K562 (cell line): ENCODE measurements around the gene CD248. TPM values are rescaled to one million over a fixed set of nuclear protein-coding genes. Genes with fewer than 3 reads are reported as not detected.
A peak's percentile ranks its signal among the peaks of the same experiment; 100 is the strongest.

Experiments
- ATAC-seq: fragments of 200-7000 bp; cut with Tn5 transposase; 3 replicates; pipeline ENCODE4 v1.9.1; 2020; ENCODE audit warnings: moderate library complexity
- BruUV-seq: library from RNA; stranded (reverse); fragments of 400-500 nt; replicated peaks from 2 replicates; lab custom pipeline; 2021; lab: Mats Ljungman, UMichigan
- CTCF ChIA-PET: fragments of 300-600 bp; formaldehyde crosslinking; extraction: SDS; loops from one replicate; lab custom pipeline; 2021; ENCODE audit warnings: low intra/inter-chr PET ratio; lab: Yijun Ruan, JAX
- POLR2A ChIA-PET: fragments of 300-600, 350-650 bp; sonication (Branson Sonifier 250); formaldehyde crosslinking; extraction: SDS; loops from one replicate; lab custom pipeline; 2021; ENCODE audit warnings: antibody characterized with exemption, inconsistent platforms; lab: Yijun Ruan, JAX
- DNase-seq, 4 experiments: peaks; one replicate each; pipeline versions ENCODE4 v3.0.0 to v3.0.0-alpha.2; 2011 to 2018; ENCODE audit warnings: low spot score in 3 of 4, mixed read lengths in 3 of 4; ENCODE audit errors: extremely low read depth in 1 of 4
- FAIRE-seq: peaks from 2 replicates; lab custom pipeline; 2011; peaks lifted over from hg19 to GRCh38; lab: Jason Lieb, UNC
- H2AFZ ChIP-seq: 2 replicates; pipeline ENCODE4 v1.6.0; 2011; ENCODE audit warnings: low read depth, low read length, control low read depth, inconsistent platforms
- H3K27ac ChIP-seq: fragments of 200-600 bp; 3 replicates; pipeline ENCODE4 v1.8.0; 2011; ENCODE audit warnings: low read depth, mild to moderate bottlenecking, control low read depth, inconsistent platforms, low read length, moderate library complexity, mixed read lengths; ENCODE audit errors: extremely low read depth
- H3K27me3 ChIP-seq, 2 experiments: fragments of 300-600 bp in 1 of 2; 2 replicates in 1 of 2; 3 replicates in 1 of 2; pipeline versions ENCODE4 v1.6.0 to v1.8.0; 2011; ENCODE audit warnings: inconsistent platforms in 2 of 2, low read length in 2 of 2, mild to moderate bottlenecking in 1 of 2, mixed read lengths in 1 of 2, moderate library complexity in 1 of 2; ENCODE audit not compliant: control insufficient read depth in 2 of 2, insufficient read depth in 2 of 2
- H3K36me3 ChIP-seq: fragments of 300-600 bp; 3 replicates; pipeline ENCODE4 v1.8.0; 2011; ENCODE audit warnings: mild to moderate bottlenecking, low read length, inconsistent platforms; ENCODE audit not compliant: control insufficient read depth, insufficient read depth
- H3K4me1 ChIP-seq, 2 experiments: fragments of 200-600 bp in 1 of 2; replicated peaks in 1 of 2; 2 replicates in 1 of 2; 3 replicates in 1 of 2; pipeline versions ENCODE4 v1.5.1 to v1.8.0; 2011; ENCODE audit warnings: inconsistent platforms in 2 of 2, low read length in 2 of 2, mild to moderate bottlenecking in 1 of 2, mixed read lengths in 1 of 2, moderate library complexity in 1 of 2; ENCODE audit not compliant: control insufficient read depth in 2 of 2, insufficient read depth in 2 of 2
- H3K4me2 ChIP-seq: 2 replicates; pipeline ENCODE4 v1.6.1; 2011; ENCODE audit warnings: low read length, control low read depth, inconsistent platforms, mixed read lengths; ENCODE audit not compliant: insufficient read depth
- H3K4me3 ChIP-seq: fragments of 200-600 bp; sonication (generic), shearing (Covaris generic); 2 replicates; pipeline ENCODE4 v1.5.1; 2016; ENCODE audit warnings: control low read depth, inconsistent platforms
- H3K79me2 ChIP-seq: fragments of 200-600 bp; 3 replicates; pipeline ENCODE4 v1.8.0; 2011; ENCODE audit warnings: low read length, inconsistent platforms; ENCODE audit not compliant: control insufficient read depth, insufficient read depth
- H3K9ac ChIP-seq, 2 experiments: 2 replicates each; pipeline versions ENCODE4 v1.6.0 to v1.6.1; 2011; ENCODE audit warnings: low read depth in 2 of 2, low read length in 2 of 2, control low read depth in 1 of 2, inconsistent platforms in 1 of 2, mild to moderate bottlenecking in 1 of 2, mixed read lengths in 1 of 2; ENCODE audit not compliant: insufficient read depth in 1 of 2
- H3K9me1 ChIP-seq: one replicate; pipeline ENCODE4 v1.6.0; 2011; ENCODE audit warnings: inconsistent platforms, mild to moderate bottlenecking, low read length, moderate library complexity; ENCODE audit not compliant: control insufficient read depth, insufficient read depth
- H3K9me3 ChIP-seq: replicated peaks from 2 replicates; pipeline ENCODE4 v1.5.1; 2011; ENCODE audit warnings: low read depth, low read length, inconsistent platforms; ENCODE audit not compliant: control insufficient read depth, insufficient read depth
- H4K20me1 ChIP-seq: replicated peaks from 2 replicates; pipeline ENCODE4 v1.6.1; 2011; ENCODE audit warnings: low read length, inconsistent platforms, mixed read lengths; ENCODE audit not compliant: control insufficient read depth, insufficient read depth
- ARID1B ChIP-seq: fragments of 450-650 bp; IDR thresholded peaks from 2 replicates; pipeline ENCODE4 v1.6.1; 2016; ENCODE audit warnings: antibody characterized with exemption, mild to moderate bottlenecking, inconsistent platforms
- CHD1 ChIP-seq: fragments of 200-600 bp; sonication (generic); IDR thresholded peaks from one replicate; pipeline ENCODE4 v1.6.1; 2012; ENCODE audit warnings: mild to moderate bottlenecking, moderate library complexity, low read length, inconsistent platforms
- CTBP1 ChIP-seq: fragments of 450-650 bp; IDR thresholded peaks from 2 replicates; pipeline ENCODE4 v1.6.1; 2016; ENCODE audit warnings: borderline replicate concordance
- HDAC1 ChIP-seq, 2 experiments: fragments of 450-650 bp; IDR thresholded peaks; 2 replicates each; pipeline ENCODE4 v1.6.1; 2016 to 2017; ENCODE audit warnings: inconsistent platforms in 1 of 2, mild to moderate bottlenecking in 1 of 2, moderate library complexity in 1 of 2
- HMG20A ChIP-seq: fragments of 450-650 bp; formaldehyde crosslinking; conservative IDR thresholded peaks from 2 replicates; pipeline ENCODE4 v1.4.0; 2020; ENCODE audit warnings: mild to moderate bottlenecking, mixed read lengths
- MYNN ChIP-seq, 2 experiments: sonication (generic); formaldehyde crosslinking in 1 of 2; IDR thresholded peaks; 2 replicates each; pipeline versions ENCODE4 v1.5.0 to v1.6.1; 2016 to 2020; ENCODE audit warnings: antibody characterized with exemption in 1 of 2, missing genetic modification reagents in 1 of 2
- NKRF ChIP-seq: fragments of 450-650 bp; IDR thresholded peaks from 2 replicates; pipeline ENCODE4 v1.6.1; 2016; ENCODE audit warnings: borderline replicate concordance
- PHF8 ChIP-seq: fragments of 200-600 bp; sonication (generic); IDR thresholded peaks from 2 replicates; pipeline ENCODE4 v1.6.1; 2012; ENCODE audit warnings: mixed run types, mild to moderate bottlenecking, inconsistent platforms, low read length, moderate library complexity, borderline replicate concordance
- RBM22 ChIP-seq: fragments of 200-400 bp; formaldehyde crosslinking; IDR thresholded peaks from 2 replicates; pipeline ENCODE4 v1.6.1; 2018; ENCODE audit warnings: low read length, low read depth; ENCODE audit not compliant: poor library complexity, severe bottlenecking
- SPI1 ChIP-seq: IDR thresholded peaks from 2 replicates; pipeline ENCODE4 v1.6.1; 2011; ENCODE audit warnings: low read depth, low read length, control low read depth, borderline replicate concordance
- TCF7L2 ChIP-seq: fragments of 150-350 bp; IDR thresholded peaks from 2 replicates; pipeline ENCODE4 v1.6.1; 2016; ENCODE audit warnings: low read depth, mild to moderate bottlenecking, low read length, moderate library complexity
- YY1 ChIP-seq, 3 experiments: IDR thresholded peaks; 2 replicates each; pipeline ENCODE4 v1.6.1; 2011; ENCODE audit warnings: low read length in 2 of 3, mild to moderate bottlenecking in 2 of 3, moderate library complexity in 2 of 3, borderline replicate concordance in 1 of 3, control low read depth in 1 of 3, low read depth in 1 of 3; ENCODE audit not compliant: insufficient read depth in 3 of 3, insufficient replicate concordance in 2 of 3, control insufficient read depth in 1 of 3, insufficient read length in 1 of 3; ENCODE audit errors: extremely low read depth in 1 of 3
- ZNF354B ChIP-seq: fragments of 250-450 bp; sonication (Bioruptor Pico); IDR thresholded peaks from 2 replicates; pipeline ENCODE4 v1.4.0; 2020
- WGBS: fragments of 100-300 bp; shearing (Covaris generic); methylation state at CpG from one replicate; pipeline ENCODE4 v1.1.6; 2016; ENCODE audit warnings: low coverage, mixed read lengths; ENCODE audit not compliant: insufficient coverage; ENCODE audit errors: missing lambda C conversion rate; 5-methylcytosine and 5-hydroxymethylcytosine counted together
- in situ Hi-C: fragments of 300-500 bp; cut with MboI; formaldehyde crosslinking; loops from 4 replicates; pipeline ENCODE4 v1.15.0; 2018; ENCODE audit warnings: inconsistent platforms, mixed read lengths
- intact Hi-C: fragments of 100-400 bp; cut with micrococcal nuclease; formaldehyde crosslinking; loops from 2 replicates; pipeline ENCODE4 v1.14.2; 2022
- polyA plus RNA-seq, 8 experiments: library from polyadenylated mRNA; depleted of rRNA in 4 of 8; stranded (reverse) in 5 of 8; unstranded in 3 of 8; fragments of >200 nt; fragmentation: Nextera tagmentation in 2 of 8; fragmentation: Illumina TruSeq in 1 of 8; extraction: Ambion mirVana in 2 of 8; extraction: Trizol in 1 of 8; gene quantifications; 2 replicates each; pipeline versions ENCODE4 v1.2.1 to v1.2.3, GENCODE V29; 2011 to 2014; ENCODE audit warnings: inconsistent platforms in 1 of 8, missing spikeins in 1 of 8
- total RNA-seq, 7 experiments: library from RNA; depleted of rRNA in 6 of 7; stranded (reverse); fragments of >200 nt in 6 of 7; fragmentation: Illumina TruSeq in 2 of 7; extraction: Trizol in 2 of 7; gene quantifications; 2 replicates each; pipeline versions ENCODE4 v1.2.1 to v1.2.3, GENCODE V29; 2011 to 2021; ENCODE audit warnings: low replicate concordance in 1 of 7
- TF ChIP-seq, protein P1 (sequence below): sonication (generic); IDR thresholded peaks from 2 replicates; pipeline ENCODE4 v1.6.1; 2016
- TF ChIP-seq, protein P2 (sequence below): fragments of 450-650 bp; formaldehyde crosslinking; IDR thresholded peaks from 2 replicates; pipeline ENCODE4 v1.4.0; 2022; ENCODE audit warnings: missing genetic modification characterization

CD248 gene
- total and polyA plus RNA-seq, 9 of the 15 experiments (the other 6 are each of a cell fraction or from before 2014, with no cell fraction given), result 0.09 TPM; not detected in 8

- Histone ChIP-seq H3K9me3 (no peaks in the 10 kb centered on the region), H3K4me2 (peak overlapping the region; percentile 98), H3K9me1 (no peaks in the 10 kb centered on the region), H3K27ac (peak overlapping the region; percentile 95), H3K4me3 (peak overlapping the region; percentile 100), H3K9ac (peak overlapping the region; percentile 98 to 99), H3K27me3 (no peaks in the 10 kb centered on the region), H3K4me1 (peaks cover 5 to 47% of the 10 kb centered on the region in 2 experiments; a peak in 4 of 5 replicates), H3K79me2 (peaks cover 29% of the 10 kb centered on the region), H4K20me1 (peaks cover 10% of the 10 kb centered on the region; the same call in 1 of the 2 replicates), H3K36me3 (peaks cover 63% of the 10 kb centered on the region), H2AFZ (peak overlapping the region; percentile 84)
- ChIA-PET POLR2A (interaction anchor here (0.6 to 2.8 kb wide), 3 partner anchors 11 to 20 kb away, joined by 3 to 17 read pairs (median 3); partner anchors contain the start of gene YIF1A), CTCF (interaction anchor here (1.1 kb wide), 1 partner anchor 46 kb away, joined by 4 read pairs; no protein-coding TSS in a partner anchor)
- in situ Hi-C loops, result no loop called here
- FAIRE-seq, result peak; percentile 64
- BruUV-seq, result TSS peak; percentile 41
- intact Hi-C loops, result no loop called here
- peak; percentile 54 to 69 (median 64) for DNase-seq
- peak; percentile 14 for ATAC-seq
- WGBS, result 3% methylated on average over 31 of the region's 32 CpGs
- TF ChIP-seq CTBP1 (peak; percentile 80), MYNN (IDR thresholded peaks at IDR 0.05) (no peak), MYNN (CRISPR knock-in tag; IDR thresholded peaks at IDR 0.05) (peak; percentile 14; the same call in 1 of the 2 replicates), ARID1B (peak; percentile 15; the same call in 1 of the 2 replicates), HDAC1 (IDR thresholded peaks at IDR 0.05) (peak in 1 of 2 experiments; percentile 16; a peak in 1 of 4 replicates), SPI1 (peak; percentile 94), RBM22 (no peak), HMG20A (CRISPR knock-in tag) (no peak), ZNF354B (CRISPR knock-in tag) (no peak), PHF8 (peak; percentile 44; the same call in 1 of the 2 replicates), NKRF (0 out of 2 replicates have a peak, but pooled peaks have one; percentile 44), TCF7L2 (no peak), YY1 (IDR thresholded peaks at IDR 0.05; ENCODE audit: borderline replicate concordance in 1 of 3, control insufficient read depth in 1 of 3, extremely low read depth in 1 of 3, insufficient read depth in 3 of 3, insufficient read length in 1 of 3, insufficient replicate concordance in 2 of 3, low read depth in 1 of 3, low read length in 2 of 3) (peak in 1 of 3 experiments; percentile 4), CHD1 (peak; percentile 92)
- TF ChIP-seq, protein P1, sequence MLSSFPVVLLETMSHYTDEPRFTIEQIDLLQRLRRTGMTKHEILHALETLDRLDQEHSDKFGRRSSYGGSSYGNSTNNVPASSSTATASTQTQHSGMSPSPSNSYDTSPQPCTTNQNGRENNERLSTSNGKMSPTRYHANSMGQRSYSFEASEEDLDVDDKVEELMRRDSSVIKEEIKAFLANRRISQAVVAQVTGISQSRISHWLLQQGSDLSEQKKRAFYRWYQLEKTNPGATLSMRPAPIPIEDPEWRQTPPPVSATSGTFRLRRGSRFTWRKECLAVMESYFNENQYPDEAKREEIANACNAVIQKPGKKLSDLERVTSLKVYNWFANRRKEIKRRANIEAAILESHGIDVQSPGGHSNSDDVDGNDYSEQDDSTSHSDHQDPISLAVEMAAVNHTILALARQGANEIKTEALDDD, result peak; percentile 63; the same call in 1 of the 2 replicates
- TF ChIP-seq, protein P2, sequence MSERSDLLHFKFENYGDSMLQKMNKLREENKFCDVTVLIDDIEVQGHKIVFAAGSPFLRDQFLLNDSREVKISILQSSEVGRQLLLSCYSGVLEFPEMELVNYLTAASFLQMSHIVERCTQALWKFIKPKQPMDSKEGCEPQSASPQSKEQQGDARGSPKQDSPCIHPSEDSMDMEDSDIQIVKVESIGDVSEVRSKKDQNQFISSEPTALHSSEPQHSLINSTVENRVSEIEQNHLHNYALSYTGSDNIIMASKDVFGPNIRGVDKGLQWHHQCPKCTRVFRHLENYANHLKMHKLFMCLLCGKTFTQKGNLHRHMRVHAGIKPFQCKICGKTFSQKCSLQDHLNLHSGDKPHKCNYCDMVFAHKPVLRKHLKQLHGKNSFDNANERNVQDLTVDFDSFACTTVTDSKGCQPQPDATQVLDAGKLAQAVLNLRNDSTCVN, result no peak
Observed at GRCh38 chr11:66268952-66269905, 47.6 kb downstream of the CD248 start.
